Mesothelial cell of epicardium (in vitro differentiated cells): ENCODE results near the gene CYP3A5. TPM values are rescaled to one million over a fixed set of nuclear protein-coding genes. Genes with fewer than 3 reads are reported as not detected.

Experiments used
- DNase-seq, 2 experiments: peaks; one replicate each; pipeline ENCODE4 v3.0.0; 2021; ENCODE audit warnings: low spot score in 2 of 2; ENCODE audit not compliant: unreplicated experiment in 2 of 2
- H3K27ac Mint-ChIP-seq: 2 replicates; pipeline ENCODE4 v1.8.0; 2021; ENCODE audit warnings: mixed read lengths
- H3K27me3 Mint-ChIP-seq: 2 replicates; pipeline ENCODE4 v1.8.0; 2021; ENCODE audit warnings: low read depth, mixed read lengths
- H3K36me3 Mint-ChIP-seq: 2 replicates; pipeline ENCODE4 v1.8.0; 2021; ENCODE audit warnings: mixed read lengths
- H3K4me1 Mint-ChIP-seq: 2 replicates; pipeline ENCODE4 v1.8.0; 2021; ENCODE audit warnings: mixed read lengths
- H3K4me3 Mint-ChIP-seq: 2 replicates; pipeline ENCODE4 v1.8.0; 2021; ENCODE audit warnings: mild to moderate bottlenecking, moderate library complexity, mixed read lengths
- H3K9me3 Mint-ChIP-seq: 2 replicates; pipeline ENCODE4 v1.8.0; 2021; ENCODE audit warnings: mixed read lengths
- total RNA-seq: library from RNA; stranded (reverse); gene quantifications from 3 replicates; pipeline ENCODE4 v1.2.1, GENCODE V29; 2021
- TF ChIP-seq, protein P1 (sequence below): fragments of 200-600 bp; sonication (generic); IDR thresholded peaks from one replicate; pipeline ENCODE4 v1.5.0; 2021; ENCODE audit warnings: antibody characterized with exemption; ENCODE audit not compliant: unreplicated experiment

Gene CYP3A5
- total RNA-seq, 1 donor from 2014 or later = 9.2 TPM

DNA sequence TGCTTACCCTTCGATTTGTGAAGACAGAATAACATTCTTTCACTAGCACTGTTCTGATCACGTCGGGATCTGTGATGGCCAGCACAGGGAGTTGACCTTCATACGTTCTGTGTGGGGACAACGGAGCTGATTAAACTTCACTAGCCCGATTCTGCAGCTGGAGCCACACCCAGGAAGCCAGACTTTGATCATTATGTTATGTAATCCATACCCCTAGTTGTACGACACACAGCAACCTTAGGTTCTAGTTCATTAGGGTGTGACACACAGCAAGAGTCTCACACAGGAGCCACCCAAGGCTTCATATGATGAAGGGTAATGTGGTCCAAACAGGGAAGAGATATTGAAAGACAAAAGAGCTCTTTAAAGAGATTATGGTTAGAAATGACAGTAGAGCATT lies 7.2 kb downstream of the CYP3A5 start:
- Mint-ChIP-seq H3K27me3 (no peaks in the 10 kb centered on the region), H3K9me3 (no peaks in the 10 kb centered on the region), H3K4me3 (no peak overlapping the region), H3K4me1 (peaks cover 6% of the 10 kb centered on the region), H3K27ac (no peak overlapping the region), H3K36me3 (peaks cover 2% of the 10 kb centered on the region)
- DNase-seq = no peak
- TF ChIP-seq, protein P1, sequence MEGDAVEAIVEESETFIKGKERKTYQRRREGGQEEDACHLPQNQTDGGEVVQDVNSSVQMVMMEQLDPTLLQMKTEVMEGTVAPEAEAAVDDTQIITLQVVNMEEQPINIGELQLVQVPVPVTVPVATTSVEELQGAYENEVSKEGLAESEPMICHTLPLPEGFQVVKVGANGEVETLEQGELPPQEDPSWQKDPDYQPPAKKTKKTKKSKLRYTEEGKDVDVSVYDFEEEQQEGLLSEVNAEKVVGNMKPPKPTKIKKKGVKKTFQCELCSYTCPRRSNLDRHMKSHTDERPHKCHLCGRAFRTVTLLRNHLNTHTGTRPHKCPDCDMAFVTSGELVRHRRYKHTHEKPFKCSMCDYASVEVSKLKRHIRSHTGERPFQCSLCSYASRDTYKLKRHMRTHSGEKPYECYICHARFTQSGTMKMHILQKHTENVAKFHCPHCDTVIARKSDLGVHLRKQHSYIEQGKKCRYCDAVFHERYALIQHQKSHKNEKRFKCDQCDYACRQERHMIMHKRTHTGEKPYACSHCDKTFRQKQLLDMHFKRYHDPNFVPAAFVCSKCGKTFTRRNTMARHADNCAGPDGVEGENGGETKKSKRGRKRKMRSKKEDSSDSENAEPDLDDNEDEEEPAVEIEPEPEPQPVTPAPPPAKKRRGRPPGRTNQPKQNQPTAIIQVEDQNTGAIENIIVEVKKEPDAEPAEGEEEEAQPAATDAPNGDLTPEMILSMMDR = no peak

DNA sequence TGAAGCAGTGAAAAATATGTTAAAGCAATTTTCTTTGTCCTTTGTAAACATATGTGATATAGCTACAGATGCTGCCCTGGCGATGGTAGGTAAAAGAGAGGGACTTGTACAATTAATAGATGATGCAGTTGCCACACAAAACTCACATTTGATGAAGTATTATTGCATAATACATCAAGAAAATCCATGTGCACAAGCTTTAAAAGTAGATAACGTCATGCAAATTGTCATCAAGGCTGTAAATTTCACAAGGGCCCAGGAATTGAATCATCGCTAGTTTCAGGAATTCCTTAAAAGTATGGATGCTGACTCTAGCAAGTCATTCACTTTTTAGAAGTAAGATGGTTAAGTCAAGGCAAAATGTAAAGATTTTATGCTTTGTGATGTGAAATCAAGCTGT lies 10.0 kb downstream of the CYP3A5 start:
- TF ChIP-seq, protein P1 = no peak
- H3K4me3 Mint-ChIP-seq = no peak overlapping the region
- DNase-seq = no peak
- H3K27ac Mint-ChIP-seq = no peak overlapping the region
- H3K9me3 Mint-ChIP-seq = peaks cover 6% of the 10 kb centered on the region
- H3K27me3 Mint-ChIP-seq = no peaks in the 10 kb centered on the region
- H3K36me3 Mint-ChIP-seq = peaks cover 16% of the 10 kb centered on the region
- H3K4me1 Mint-ChIP-seq = peaks cover 2% of the 10 kb centered on the region

DNA sequence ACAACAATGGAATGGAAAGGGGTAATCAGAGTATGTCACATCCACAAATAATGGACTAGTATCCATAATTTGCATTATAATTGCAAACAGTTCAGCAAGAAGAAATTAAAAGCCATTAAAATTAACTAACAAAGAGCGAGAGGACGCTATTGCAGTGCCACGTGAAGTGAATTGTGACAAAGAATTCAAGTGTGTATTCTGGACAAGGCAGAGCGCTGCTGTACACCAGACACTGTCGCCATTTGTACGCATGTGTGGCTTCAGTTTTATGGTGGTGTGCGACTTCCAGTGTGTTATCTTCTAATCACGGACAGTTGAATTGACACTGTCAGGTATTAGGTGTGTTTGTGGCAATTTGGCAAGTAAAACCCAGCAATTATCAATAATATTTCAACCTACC lies 11.3 kb downstream of the CYP3A5 start:
- H3K9me3 Mint-ChIP-seq = peaks cover 13% of the 10 kb centered on the region
- no peaks in the 10 kb centered on the region for H3K4me1 Mint-ChIP-seq
- H3K27me3 Mint-ChIP-seq = no peaks in the 10 kb centered on the region
- no peak for DNase-seq
- H3K36me3 Mint-ChIP-seq = peaks cover 26% of the 10 kb centered on the region
- H3K27ac Mint-ChIP-seq = no peak overlapping the region
- TF ChIP-seq, protein P1 = no peak
- H3K4me3 Mint-ChIP-seq = no peak overlapping the region

GRCh38 chr7:99667179-99667578 lies 12.6 kb downstream of the CYP3A5 start:
- H3K27me3 Mint-ChIP-seq = no peaks in the 10 kb centered on the region
- DNase-seq = no peak
- H3K9me3 Mint-ChIP-seq = peaks cover 13% of the 10 kb centered on the region
- peaks cover 29% of the 10 kb centered on the region for H3K36me3 Mint-ChIP-seq
- TF ChIP-seq, protein P1 = no peak
- H3K4me1 Mint-ChIP-seq = no peaks in the 10 kb centered on the region
- no peak overlapping the region for H3K27ac Mint-ChIP-seq
- no peak overlapping the region for H3K4me3 Mint-ChIP-seq

- TF ChIP-seq, protein P1 = no peak
- no peak overlapping the region for H3K4me3 Mint-ChIP-seq
- DNase-seq = no peak
- no peaks in the 10 kb centered on the region for H3K4me1 Mint-ChIP-seq
- no peak overlapping the region for H3K27ac Mint-ChIP-seq
- no peaks in the 10 kb centered on the region for H3K27me3 Mint-ChIP-seq
- H3K9me3 Mint-ChIP-seq = peaks cover 13% of the 10 kb centered on the region
- peaks cover 31% of the 10 kb centered on the region for H3K36me3 Mint-ChIP-seq
Observed at GRCh38 chr7:99666013-99666395, 13.8 kb downstream of the CYP3A5 start.
